BE2C (cell line): ENCODE data around the gene CLDN2.

Experiments
- DNase-seq: peaks from one replicate; pipeline ENCODE4 v3.0.0-alpha.2; 2020
- H3K27me3 ChIP-seq: fragments of 250-450 bp; sonication (Bioruptor Pico); 2 replicates; pipeline ENCODE4 v1.5.1; 2020; ENCODE audit warnings: mild to moderate bottlenecking
- H3K36me3 ChIP-seq: fragments of 250-450 bp; sonication (Bioruptor Pico); 2 replicates; pipeline ENCODE4 v1.5.1; 2020; ENCODE audit warnings: mild to moderate bottlenecking
- H3K4me1 ChIP-seq: fragments of 250-450 bp; sonication (Bioruptor Pico); 2 replicates; pipeline ENCODE4 v1.5.1; 2020
- H3K4me3 ChIP-seq: 2 replicates; pipeline ENCODE4 v1.5.1; 2011; ENCODE audit warnings: low read depth, low read length
- H3K9me3 ChIP-seq: fragments of 250-450 bp; sonication (Bioruptor Pico); 2 replicates; pipeline ENCODE4 v1.5.1; 2020
- TF ChIP-seq, protein P1 (sequence below): IDR thresholded peaks from 2 replicates; pipeline ENCODE4 v1.5.1; 2012; ENCODE audit warnings: mild to moderate bottlenecking, low read depth, low read length

Gene CLDN2

DNA sequence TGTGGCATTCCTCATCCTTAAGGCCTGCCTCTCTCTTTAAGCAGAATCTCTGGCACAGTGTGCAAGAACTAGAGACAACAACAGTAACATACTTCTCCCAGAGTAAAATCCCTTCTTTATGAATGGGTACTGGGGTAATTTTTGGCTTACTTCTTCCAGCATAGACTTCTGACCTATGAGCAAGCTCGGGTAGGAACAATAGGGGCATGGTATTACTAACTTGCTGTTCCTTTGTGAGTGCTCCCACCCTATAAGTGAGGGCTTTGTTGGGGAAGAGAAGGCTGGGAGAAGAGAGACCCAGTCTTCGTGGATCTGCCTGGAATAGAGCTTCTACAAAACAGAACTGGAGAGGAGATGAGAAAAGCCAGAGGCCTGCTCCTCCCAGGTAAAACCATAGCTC is 30.2 kb downstream of the CLDN2 start:
- TF ChIP-seq, protein P1, sequence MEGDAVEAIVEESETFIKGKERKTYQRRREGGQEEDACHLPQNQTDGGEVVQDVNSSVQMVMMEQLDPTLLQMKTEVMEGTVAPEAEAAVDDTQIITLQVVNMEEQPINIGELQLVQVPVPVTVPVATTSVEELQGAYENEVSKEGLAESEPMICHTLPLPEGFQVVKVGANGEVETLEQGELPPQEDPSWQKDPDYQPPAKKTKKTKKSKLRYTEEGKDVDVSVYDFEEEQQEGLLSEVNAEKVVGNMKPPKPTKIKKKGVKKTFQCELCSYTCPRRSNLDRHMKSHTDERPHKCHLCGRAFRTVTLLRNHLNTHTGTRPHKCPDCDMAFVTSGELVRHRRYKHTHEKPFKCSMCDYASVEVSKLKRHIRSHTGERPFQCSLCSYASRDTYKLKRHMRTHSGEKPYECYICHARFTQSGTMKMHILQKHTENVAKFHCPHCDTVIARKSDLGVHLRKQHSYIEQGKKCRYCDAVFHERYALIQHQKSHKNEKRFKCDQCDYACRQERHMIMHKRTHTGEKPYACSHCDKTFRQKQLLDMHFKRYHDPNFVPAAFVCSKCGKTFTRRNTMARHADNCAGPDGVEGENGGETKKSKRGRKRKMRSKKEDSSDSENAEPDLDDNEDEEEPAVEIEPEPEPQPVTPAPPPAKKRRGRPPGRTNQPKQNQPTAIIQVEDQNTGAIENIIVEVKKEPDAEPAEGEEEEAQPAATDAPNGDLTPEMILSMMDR, result no peak
- Histone ChIP-seq H3K4me3 (no peak overlapping the region), H3K4me1 (0 out of 2 replicates have a peak, but pooled peaks cover 4% of the 10 kb centered on the region), H3K27me3 (no peaks in the 10 kb centered on the region), H3K36me3 (no peaks in the 10 kb centered on the region), H3K9me3 (no peaks in the 10 kb centered on the region)
- DNase-seq, result no peak

DNA sequence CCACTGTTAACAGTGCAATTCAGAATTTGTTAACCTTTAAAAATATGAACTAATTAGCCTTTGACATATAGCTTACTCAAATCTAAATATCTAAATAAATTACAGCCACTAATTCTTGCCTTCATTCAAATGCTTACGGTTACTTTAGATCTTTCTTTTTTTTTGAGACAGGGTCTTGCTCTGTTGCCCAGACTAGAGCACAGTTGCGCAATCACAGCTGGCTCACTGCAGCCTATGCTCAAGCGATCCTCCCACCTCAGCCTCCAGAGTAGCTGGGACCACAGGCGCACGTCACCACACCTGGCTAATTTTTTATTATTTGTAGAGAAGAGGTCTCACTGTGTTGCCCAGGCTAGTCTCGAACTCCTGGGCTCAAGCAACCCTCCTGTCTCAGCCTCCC is 31.0 kb downstream of the CLDN2 start:
- TF ChIP-seq, protein P1, result no peak
- no peaks in the 10 kb centered on the region for H3K9me3 ChIP-seq
- H3K36me3 ChIP-seq, result no peaks in the 10 kb centered on the region

DNA sequence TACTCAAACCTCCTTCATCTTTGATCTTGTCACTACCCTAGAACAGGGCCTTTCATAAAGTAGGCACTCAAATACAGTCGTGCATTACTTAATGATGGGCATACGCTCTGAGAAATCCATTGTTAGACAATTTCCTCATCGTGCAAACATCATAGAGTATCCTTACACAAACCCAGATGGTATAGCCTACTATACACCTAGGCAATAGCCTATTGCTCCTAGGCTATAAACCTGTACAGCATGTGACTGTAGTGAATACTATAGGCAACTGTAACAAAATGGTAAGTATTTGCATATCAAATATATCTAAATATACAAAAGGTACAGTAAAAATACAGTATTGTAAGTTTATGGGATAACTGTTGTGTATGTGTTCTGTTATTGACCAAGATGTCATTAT is 31.9 kb downstream of the CLDN2 start:
- H3K4me3 ChIP-seq, result no peak overlapping the region
- TF ChIP-seq, protein P1, result no peak
- no peaks in the 10 kb centered on the region for H3K9me3 ChIP-seq

More for the DNA sequence above, 31.0 kb downstream of the CLDN2 start:
- Histone ChIP-seq H3K27me3 (no peaks in the 10 kb centered on the region), H3K4me3 (no peak overlapping the region), H3K4me1 (0 out of 2 replicates have a peak, but pooled peaks cover 4% of the 10 kb centered on the region)
- DNase-seq, result no peak

DNA sequence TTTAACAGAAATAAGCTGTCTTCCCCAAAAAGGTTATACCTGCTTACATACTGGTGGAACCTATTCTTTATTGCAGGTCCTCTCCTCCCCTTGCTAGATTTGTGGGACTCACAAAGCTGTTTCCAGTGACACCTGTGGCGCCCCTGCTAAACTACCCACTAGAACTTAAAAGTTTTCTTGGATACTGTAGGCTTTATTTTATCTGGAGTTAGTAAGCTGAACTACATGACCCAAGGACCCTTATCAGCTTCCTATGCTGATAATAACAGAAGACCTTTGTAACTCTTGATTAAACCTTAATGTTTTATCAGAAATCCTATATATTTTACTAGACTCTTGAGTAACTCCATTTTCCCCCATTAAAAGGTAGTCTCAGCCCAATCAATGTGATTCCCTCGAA is 32.3 kb downstream of the CLDN2 start:
- DNase-seq, result no peak
- TF ChIP-seq, protein P1, result no peak

More for the DNA sequence above, 31.9 kb downstream of the CLDN2 start:
- Histone ChIP-seq H3K4me1 (0 out of 2 replicates have a peak, but pooled peaks cover 4% of the 10 kb centered on the region), H3K36me3 (no peaks in the 10 kb centered on the region), H3K27me3 (no peaks in the 10 kb centered on the region)
- DNase-seq, result no peak

DNA sequence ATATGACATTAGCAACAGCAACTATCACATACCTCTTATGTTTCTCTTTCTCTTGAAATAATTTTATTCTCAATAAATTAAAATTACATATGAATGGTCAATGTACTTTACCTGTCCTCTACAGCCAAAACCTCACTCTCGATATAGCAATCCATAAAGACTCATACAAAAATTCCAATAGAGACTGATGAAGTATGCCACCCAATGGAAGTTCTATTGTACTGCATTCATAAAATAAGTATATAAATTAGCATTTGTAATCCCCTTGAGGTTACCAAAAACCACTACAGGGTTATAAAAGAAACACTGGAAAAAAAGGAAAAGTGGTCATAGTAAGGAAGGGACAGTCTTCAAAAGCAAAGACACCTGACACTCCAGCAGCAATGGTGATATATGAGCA is 32.8 kb downstream of the CLDN2 start:
- TF ChIP-seq, protein P1, result peak; percentile 11; the same call in 1 of the 2 replicates
- no peak for DNase-seq
- no peaks in the 10 kb centered on the region for H3K36me3 ChIP-seq
- no peaks in the 10 kb centered on the region for H3K27me3 ChIP-seq
- H3K4me3 ChIP-seq, result no peak overlapping the region
- H3K9me3 ChIP-seq, result no peaks in the 10 kb centered on the region
- H3K4me1 ChIP-seq, result 0 out of 2 replicates have a peak, but pooled peaks cover 4% of the 10 kb centered on the region

More for the DNA sequence above, 32.3 kb downstream of the CLDN2 start:
- Histone ChIP-seq H3K9me3 (no peaks in the 10 kb centered on the region), H3K27me3 (no peaks in the 10 kb centered on the region), H3K36me3 (no peaks in the 10 kb centered on the region), H3K4me3 (no peak overlapping the region), H3K4me1 (0 out of 2 replicates have a peak, but pooled peaks cover 4% of the 10 kb centered on the region)

DNA sequence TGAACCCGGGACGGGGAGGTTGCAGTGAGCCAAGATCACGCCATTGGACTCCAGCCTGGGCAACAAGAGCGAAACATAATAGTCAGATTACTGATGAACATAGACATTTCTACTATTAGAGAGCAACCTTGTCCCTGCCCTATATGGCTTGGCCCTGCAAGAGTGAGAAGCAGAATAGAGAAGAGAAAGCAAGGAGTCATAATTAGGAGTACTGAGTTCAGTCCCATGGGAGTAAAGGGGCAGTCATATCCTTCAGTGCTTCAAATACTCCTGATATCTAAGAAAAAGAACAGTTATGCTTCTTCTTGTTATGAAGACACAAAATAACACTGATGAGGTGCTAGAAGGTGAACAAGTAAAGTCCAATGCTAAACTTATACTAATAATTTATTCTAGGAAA is 33.8 kb downstream of the CLDN2 start:
- TF ChIP-seq, protein P1, result no peak
- H3K4me3 ChIP-seq, result no peak overlapping the region
- 0 out of 2 replicates have a peak, but pooled peaks cover 4% of the 10 kb centered on the region for H3K4me1 ChIP-seq
- H3K9me3 ChIP-seq, result no peaks in the 10 kb centered on the region
- DNase-seq, result no peak
- H3K36me3 ChIP-seq, result no peaks in the 10 kb centered on the region
- no peaks in the 10 kb centered on the region for H3K27me3 ChIP-seq
